K562 (cell line): ENCODE data around the gene WWC2. TPM values are rescaled to one million over a fixed set of nuclear protein-coding genes. Genes with fewer than 3 reads are reported as not detected.
A peak's percentile ranks its signal among the peaks of the same experiment; 100 is the strongest.

Source experiments
- ARID2 ChIP-seq: fragments of 450-650 bp; IDR thresholded peaks from 2 replicates; pipeline ENCODE4 v1.6.1; 2017; ENCODE audit warnings: antibody characterized with exemption, mild to moderate bottlenecking
- CBFA2T3 ChIP-seq: fragments of 450-650 bp; IDR thresholded peaks from 2 replicates; pipeline ENCODE4 v1.6.1; 2017
- CBX1 ChIP-seq: sonication (generic); IDR thresholded peaks from 2 replicates; pipeline ENCODE4 v1.6.1; 2016; ENCODE audit warnings: antibody characterized with exemption, low read depth, mild to moderate bottlenecking
- E2F5 ChIP-seq: sonication (generic); formaldehyde crosslinking; IDR thresholded peaks from 2 replicates; pipeline ENCODE4 v1.8.0; 2022; ENCODE audit warnings: mild to moderate bottlenecking, missing genetic modification reagents
- EZH2 ChIP-seq: IDR thresholded peaks from 2 replicates; pipeline ENCODE4 v1.6.1; 2012; ENCODE audit warnings: low read depth, mild to moderate bottlenecking, inconsistent platforms, low read length, borderline replicate concordance
- FIP1L1 ChIP-seq: fragments of 200-400 bp; formaldehyde crosslinking; IDR thresholded peaks from 2 replicates; pipeline ENCODE4 v1.6.1; 2018; ENCODE audit warnings: mild to moderate bottlenecking, low read depth, low read length; ENCODE audit not compliant: poor library complexity, severe bottlenecking
- FOS ChIP-seq: IDR thresholded peaks from 3 replicates; pipeline ENCODE4 v1.6.1; 2011; ENCODE audit not compliant: insufficient read length; ENCODE audit errors: extremely low read depth
- FOXK2 ChIP-seq, 2 experiments: fragments of 450-650 bp; IDR thresholded peaks in 1 of 2; conservative IDR thresholded peaks in 1 of 2; 2 replicates each; pipeline ENCODE4 v1.6.1; 2016; ENCODE audit warnings: low read depth in 2 of 2, mild to moderate bottlenecking in 1 of 2
- JUN ChIP-seq, 2 experiments: sonication (generic) in 1 of 2; formaldehyde crosslinking in 1 of 2; IDR thresholded peaks; 2 replicates each; pipeline versions ENCODE4 v1.6.1 to v1.8.0; 2012 to 2022; ENCODE audit warnings: borderline replicate concordance in 2 of 2, mild to moderate bottlenecking in 2 of 2, improper control_type of control experiment in 1 of 2, low read depth in 1 of 2, low read length in 1 of 2, missing genetic modification reagents in 1 of 2
- NCOA1 ChIP-seq: fragments of 450-650 bp; IDR thresholded peaks from 2 replicates; pipeline ENCODE4 v1.6.1; 2016; ENCODE audit warnings: low read depth
- NR1H2 ChIP-seq: sonication (generic); formaldehyde crosslinking; IDR thresholded peaks from 2 replicates; pipeline ENCODE4 v1.4.0; 2020; ENCODE audit warnings: mild to moderate bottlenecking, missing genetic modification reagents
- PHB ChIP-seq: fragments of 250-450 bp; sonication (Bioruptor Pico); IDR thresholded peaks from 2 replicates; pipeline ENCODE4 v1.5.0; 2021
- PTRF ChIP-seq: fragments of 450-650 bp; IDR thresholded peaks from 2 replicates; pipeline ENCODE4 v1.6.1; 2016; ENCODE audit warnings: mild to moderate bottlenecking, missing genetic modification characterization, missing compliant biosample characterization
- RNF219 ChIP-seq: fragments of 250-450 bp; sonication (Bioruptor Pico); IDR thresholded peaks from 2 replicates; pipeline ENCODE4 v1.5.0; 2022; ENCODE audit warnings: mild to moderate bottlenecking
- SMARCA4 ChIP-seq: fragments of 450-650 bp; IDR thresholded peaks from 2 replicates; pipeline ENCODE4 v1.6.1; 2016
- TEAD4 ChIP-seq, 2 experiments: sonication (generic) in 1 of 2; formaldehyde crosslinking in 1 of 2; IDR thresholded peaks; 2 replicates each; pipeline versions ENCODE4 v1.6.1 to v1.8.0; 2012 to 2022; ENCODE audit warnings: borderline replicate concordance in 1 of 2, inconsistent platforms in 1 of 2, low read length in 1 of 2, mild to moderate bottlenecking in 1 of 2, missing genetic modification reagents in 1 of 2
- THRAP3 ChIP-seq: fragments of 450-650 bp; IDR thresholded peaks from 2 replicates; pipeline ENCODE4 v1.6.1; 2016; ENCODE audit warnings: mild to moderate bottlenecking, inconsistent platforms, borderline replicate concordance
- WHSC1 ChIP-seq: IDR thresholded peaks from one replicate; pipeline ENCODE4 v1.6.1; 2012; ENCODE audit warnings: low read length, control low read depth, inconsistent platforms
- ZEB2 ChIP-seq: fragments of 450-650 bp; IDR thresholded peaks from 2 replicates; pipeline ENCODE4 v1.6.1; 2016
- ZNF77 ChIP-seq: fragments of 250-450 bp; sonication (Bioruptor Pico); IDR thresholded peaks from 2 replicates; pipeline ENCODE4 v1.5.0; 2020
- ZNF780A ChIP-seq: fragments of 250-450 bp; sonication (Bioruptor Pico); IDR thresholded peaks from 2 replicates; pipeline ENCODE4 v1.5.0; 2021; ENCODE audit warnings: mild to moderate bottlenecking
- ZNF830 ChIP-seq: fragments of 250-450 bp; sonication (Bioruptor Pico); IDR thresholded peaks from 2 replicates; pipeline ENCODE4 v1.5.0; 2021; ENCODE audit warnings: mild to moderate bottlenecking
- polyA plus RNA-seq, 8 experiments: library from polyadenylated mRNA; depleted of rRNA in 4 of 8; stranded (reverse) in 5 of 8; unstranded in 3 of 8; fragments of >200 nt; fragmentation: Nextera tagmentation in 2 of 8; fragmentation: Illumina TruSeq in 1 of 8; extraction: Ambion mirVana in 2 of 8; extraction: Trizol in 1 of 8; gene quantifications; 2 replicates each; pipeline versions ENCODE4 v1.2.1 to v1.2.3, GENCODE V29; 2011 to 2014; ENCODE audit warnings: inconsistent platforms in 1 of 8, missing spikeins in 1 of 8
- total RNA-seq, 7 experiments: library from RNA; depleted of rRNA in 6 of 7; stranded (reverse); fragments of >200 nt in 6 of 7; fragmentation: Illumina TruSeq in 2 of 7; extraction: Trizol in 2 of 7; gene quantifications; 2 replicates each; pipeline versions ENCODE4 v1.2.1 to v1.2.3, GENCODE V29; 2011 to 2021; ENCODE audit warnings: low replicate concordance in 1 of 7
- TF ChIP-seq, protein P1 (sequence below): sonication (generic); formaldehyde crosslinking; IDR thresholded peaks from 2 replicates; pipeline ENCODE4 v1.8.1; 2023; ENCODE audit warnings: mild to moderate bottlenecking, missing genetic modification reagents, moderate library complexity

The WWC2 gene
- total and polyA plus RNA-seq, 9 of the 15 experiments (the other 6 are each of a cell fraction or from before 2014, with no cell fraction given): 3.7 to 39.4 (median 19.6) TPM

- TF ChIP-seq ZEB2 (0 out of 2 replicates have a peak, but pooled peaks have one; percentile 35), WHSC1 (no peak), SMARCA4 (peak; percentile 53; the same call in 1 of the 2 replicates), ZNF77 (CRISPR knock-in tag) (no peak), NR1H2 (CRISPR knock-in tag) (no peak), PTRF (tag) (no peak), ZNF830 (no peak), THRAP3 (no peak), NCOA1 (no peak), ARID2 (no peak), FOXK2 (conservative IDR thresholded peaks at IDR 0.05 in 1 of 2, IDR thresholded peaks at IDR 0.05 in 1 of 2; ENCODE audit: low read depth in 2 of 2) (no peak), TEAD4 (IDR thresholded peaks at IDR 0.05; ENCODE audit: low read length) (peak; percentile 93), TEAD4 (CRISPR knock-in tag; IDR thresholded peaks at IDR 0.05; ENCODE audit: borderline replicate concordance) (peak; percentile 98), RNF219 (CRISPR knock-in tag) (no peak), PHB (no peak), FOS (no peak), ZNF780A (CRISPR knock-in tag) (no peak), EZH2 (no peak), JUN (IDR thresholded peaks at IDR 0.05; ENCODE audit: borderline replicate concordance, low read depth, low read length) (no peak), JUN (CRISPR knock-in tag; IDR thresholded peaks at IDR 0.05; ENCODE audit: borderline replicate concordance) (no peak), CBX1 (0 out of 2 replicates have a peak, but pooled peaks have one; percentile 37), E2F5 (no peak), CBFA2T3 (peak; percentile 61), FIP1L1 (no peak)
- TF ChIP-seq, protein P1, sequence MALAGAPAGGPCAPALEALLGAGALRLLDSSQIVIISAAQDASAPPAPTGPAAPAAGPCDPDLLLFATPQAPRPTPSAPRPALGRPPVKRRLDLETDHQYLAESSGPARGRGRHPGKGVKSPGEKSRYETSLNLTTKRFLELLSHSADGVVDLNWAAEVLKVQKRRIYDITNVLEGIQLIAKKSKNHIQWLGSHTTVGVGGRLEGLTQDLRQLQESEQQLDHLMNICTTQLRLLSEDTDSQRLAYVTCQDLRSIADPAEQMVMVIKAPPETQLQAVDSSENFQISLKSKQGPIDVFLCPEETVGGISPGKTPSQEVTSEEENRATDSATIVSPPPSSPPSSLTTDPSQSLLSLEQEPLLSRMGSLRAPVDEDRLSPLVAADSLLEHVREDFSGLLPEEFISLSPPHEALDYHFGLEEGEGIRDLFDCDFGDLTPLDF (CRISPR knock-in tag): no peak
These were observed at the start of gene WWC2 (continued) for GRCh38 chr4:183098723-183099536.
